HG02678 (cell line): ENCODE data around the gene KCNQ1.

Source experiments
- ATAC-seq: cut with Tn5 transposase; IDR thresholded peaks from one replicate; pipeline ENCODE4 v1.9.1; 2021; ENCODE audit warnings: mild to moderate bottlenecking, moderate library complexity; ENCODE audit not compliant: unreplicated experiment

KCNQ1 gene

DNA sequence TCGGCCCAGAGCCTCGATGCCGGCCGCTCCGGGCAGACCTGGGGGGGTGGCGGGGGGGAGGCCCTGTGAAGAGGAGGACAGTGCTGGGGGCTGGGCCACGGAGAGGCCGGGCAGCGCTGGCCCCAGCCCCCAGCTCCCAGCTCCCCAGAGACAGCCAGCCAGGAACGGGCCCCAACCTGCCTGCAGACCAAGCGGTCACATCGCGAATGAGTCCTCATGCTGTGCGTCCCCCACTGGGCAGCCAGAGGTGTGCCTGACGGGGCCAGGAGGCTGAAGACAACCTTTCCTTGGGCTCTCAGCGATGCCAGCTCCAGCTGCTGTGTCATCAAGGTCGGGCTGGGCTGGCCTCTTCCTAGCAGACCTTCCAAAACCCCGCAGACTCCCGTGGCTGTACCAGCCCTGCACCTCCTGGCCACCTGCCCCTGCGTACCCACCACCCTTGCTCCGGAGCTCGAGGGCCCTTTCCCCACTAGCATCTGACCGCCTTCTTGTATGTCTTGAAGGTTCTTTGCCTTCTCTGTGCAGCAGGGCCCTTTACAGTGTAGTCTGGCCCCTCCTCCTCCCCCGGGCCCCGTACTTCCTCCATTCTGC, 352.4 kb downstream of the KCNQ1 start:
- no peak for ATAC-seq

DNA sequence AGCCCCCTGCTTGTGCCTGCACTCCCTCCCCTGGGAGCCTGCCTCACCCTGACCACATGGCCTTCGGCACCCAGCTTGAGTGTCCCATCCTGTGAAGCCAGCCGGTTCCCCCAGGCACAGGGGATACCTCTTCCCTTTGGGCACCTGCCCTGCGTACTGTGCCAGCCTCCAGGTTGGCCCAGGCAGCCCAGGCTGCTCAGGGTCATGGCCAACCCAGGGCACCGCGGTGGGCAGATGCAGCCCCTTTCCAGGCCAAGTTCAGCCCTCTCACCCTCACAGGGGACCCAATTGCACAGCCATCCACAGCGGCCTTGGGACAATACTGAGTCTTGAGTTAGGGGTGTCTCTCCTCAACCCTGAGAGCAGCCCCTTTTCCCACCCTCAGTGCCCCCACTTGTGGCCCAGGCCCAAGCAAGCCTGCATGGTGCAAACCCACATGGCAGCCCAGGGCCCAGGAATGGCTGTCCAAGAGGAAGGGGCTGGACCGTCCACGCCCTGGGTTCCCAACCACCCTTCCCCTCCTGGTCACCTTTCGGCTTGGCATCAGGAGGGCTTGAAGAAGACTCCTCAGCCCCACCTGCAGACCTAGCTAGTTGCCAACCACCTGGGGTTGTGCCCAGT, 353.0 kb downstream of the KCNQ1 start:
- no peak for ATAC-seq

GRCh38 chr11:2798951-2799761, 354.3 kb downstream of the KCNQ1 start:
- ATAC-seq, result no peak

- no peak for ATAC-seq
Measured at GRCh38 chr11:2799881-2800654, 355.3 kb downstream of the KCNQ1 start.

GRCh38 chr11:2800655-2801531, 356.1 kb downstream of the KCNQ1 start:
- no peak for ATAC-seq

DNA sequence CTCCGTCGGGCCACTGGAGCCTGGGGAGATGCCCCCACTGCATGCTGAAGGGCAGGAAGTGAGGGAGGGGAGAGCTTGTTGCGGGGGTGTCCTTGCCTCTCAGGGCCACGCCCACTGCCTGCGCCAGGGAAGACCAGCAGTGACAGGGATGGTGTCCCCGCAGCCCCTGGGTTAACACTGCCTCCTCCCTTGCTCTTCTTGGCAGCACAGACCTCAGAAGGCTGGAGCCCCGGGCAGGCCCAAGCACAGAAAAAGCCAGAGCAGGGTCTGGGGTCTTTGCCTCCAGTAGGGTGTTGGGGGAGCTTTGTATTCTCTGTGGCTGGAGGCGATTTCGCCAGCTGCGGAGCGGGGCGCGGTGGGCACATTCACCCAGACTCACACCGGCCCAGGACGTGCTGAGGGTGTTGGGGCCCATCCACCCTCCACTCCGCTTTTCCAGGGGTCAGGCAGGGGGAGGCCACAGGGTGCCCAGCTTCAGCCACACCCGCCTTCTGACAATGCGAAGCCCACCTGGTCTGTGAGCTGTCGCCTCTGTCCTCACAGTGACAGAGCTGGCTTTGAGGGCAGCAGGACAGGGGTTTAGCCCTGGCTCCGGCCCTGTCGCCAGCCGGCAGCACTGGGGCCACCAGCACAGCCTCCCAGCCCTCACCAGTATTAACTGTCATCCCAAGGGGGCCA, 357.0 kb downstream of the KCNQ1 start:
- ATAC-seq, result no peak

- no peak for ATAC-seq
Measured at GRCh38 chr11:2802389-2803185, 357.8 kb downstream of the KCNQ1 start.

DNA sequence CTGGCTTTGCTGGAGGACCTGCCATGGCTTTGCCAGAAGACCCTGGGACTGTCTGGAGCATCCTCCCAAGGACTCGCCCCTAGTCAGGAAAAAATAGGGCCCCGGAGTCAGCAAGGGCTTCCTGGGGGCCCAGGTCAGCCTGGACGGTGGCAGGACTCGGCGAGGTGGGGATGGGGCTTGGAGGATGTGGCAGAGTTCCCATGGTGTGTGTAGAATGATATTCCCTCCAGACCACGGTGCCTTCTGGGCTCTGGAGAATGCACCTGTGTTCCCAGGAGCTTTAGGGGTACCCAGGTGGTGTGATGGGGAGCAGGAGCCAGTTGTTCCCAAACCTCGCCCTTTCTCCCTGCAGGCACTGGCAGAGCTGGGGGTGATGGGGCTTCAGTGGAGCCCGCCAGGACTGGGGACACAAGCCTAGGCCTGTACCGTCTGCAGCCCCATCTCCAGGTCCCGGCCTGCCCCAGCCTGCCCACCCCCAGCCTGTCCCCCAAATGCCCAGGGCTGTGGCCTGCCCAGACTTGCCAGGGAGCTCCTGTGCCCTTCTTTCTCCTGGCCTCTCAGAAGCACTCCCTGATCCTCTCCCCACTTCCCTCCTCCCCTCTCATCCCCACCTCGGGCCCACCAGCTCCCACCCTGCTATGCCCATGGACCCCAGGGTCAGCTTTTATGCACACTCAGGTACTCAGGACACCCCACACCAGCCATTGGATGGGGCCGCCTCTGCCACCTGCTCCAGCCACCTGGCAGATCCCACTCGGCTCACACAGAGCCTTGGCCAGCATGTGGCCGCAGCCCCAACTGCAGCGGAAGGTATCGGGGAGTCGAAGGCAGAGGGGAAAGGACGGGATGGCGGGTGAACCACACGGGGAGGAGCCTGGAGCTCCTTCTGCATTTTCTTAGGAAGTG, 358.6 kb downstream of the KCNQ1 start:
- no peak for ATAC-seq

DNA sequence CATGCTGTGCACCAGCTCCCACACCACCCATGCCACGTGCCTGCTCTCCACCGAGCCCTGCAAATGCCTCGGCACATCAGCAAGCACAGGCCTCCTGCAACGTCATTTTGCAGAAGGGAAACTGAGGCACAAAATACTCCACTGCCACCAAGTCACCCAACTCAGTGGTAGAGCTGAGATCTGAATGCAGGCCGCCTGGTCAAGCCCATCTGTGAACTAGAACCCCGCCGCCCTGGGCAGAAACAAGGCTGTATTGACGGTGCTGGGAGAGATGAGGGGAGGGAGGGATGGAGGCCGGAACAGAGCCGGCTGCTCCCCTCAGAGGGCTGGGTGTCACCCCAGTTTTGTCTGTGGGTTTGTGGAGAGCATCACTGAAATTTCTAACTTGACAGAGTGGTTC, 359.4 kb downstream of the KCNQ1 start:
- ATAC-seq, result no peak

- ATAC-seq, result no peak
Measured at GRCh38 chr11:2804701-2805387, 360.0 kb downstream of the KCNQ1 start.

DNA sequence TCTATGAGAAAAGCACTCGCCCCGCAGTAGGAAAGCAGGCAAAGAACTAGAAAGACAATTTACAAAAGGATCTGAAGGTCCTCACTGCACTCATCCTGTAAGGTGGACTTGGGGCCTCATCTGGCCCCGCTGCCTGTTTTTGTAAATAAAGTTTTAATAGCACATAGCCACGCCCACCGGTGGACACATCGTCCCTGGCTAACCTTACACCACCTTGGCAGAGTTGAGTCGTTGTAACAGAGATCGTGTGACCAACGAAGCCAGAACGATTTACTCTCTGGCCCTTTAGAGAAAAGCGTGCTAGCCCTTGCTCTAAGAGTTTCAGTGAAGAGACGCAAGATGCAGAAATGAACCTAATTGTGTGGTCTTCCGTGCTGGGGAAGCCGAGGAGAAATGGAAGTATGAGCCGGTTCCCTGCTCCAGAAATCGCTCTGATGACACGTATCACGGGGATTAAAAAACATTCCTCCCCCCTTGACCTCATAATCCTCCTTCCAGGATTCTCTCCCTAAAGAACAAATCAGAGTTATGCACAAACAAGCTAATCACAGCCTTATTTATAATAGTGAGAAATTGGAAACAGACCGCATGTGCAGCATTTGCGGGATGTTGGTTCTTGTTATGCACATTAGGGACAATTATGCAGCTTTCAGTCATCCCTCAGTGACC, 360.7 kb downstream of the KCNQ1 start:
- no peak for ATAC-seq

- ATAC-seq, result no peak
Measured at GRCh38 chr11:2806351-2807024, 361.7 kb downstream of the KCNQ1 start.

GRCh38 chr11:2807025-2807681, 362.3 kb downstream of the KCNQ1 start:
- ATAC-seq, result no peak

DNA sequence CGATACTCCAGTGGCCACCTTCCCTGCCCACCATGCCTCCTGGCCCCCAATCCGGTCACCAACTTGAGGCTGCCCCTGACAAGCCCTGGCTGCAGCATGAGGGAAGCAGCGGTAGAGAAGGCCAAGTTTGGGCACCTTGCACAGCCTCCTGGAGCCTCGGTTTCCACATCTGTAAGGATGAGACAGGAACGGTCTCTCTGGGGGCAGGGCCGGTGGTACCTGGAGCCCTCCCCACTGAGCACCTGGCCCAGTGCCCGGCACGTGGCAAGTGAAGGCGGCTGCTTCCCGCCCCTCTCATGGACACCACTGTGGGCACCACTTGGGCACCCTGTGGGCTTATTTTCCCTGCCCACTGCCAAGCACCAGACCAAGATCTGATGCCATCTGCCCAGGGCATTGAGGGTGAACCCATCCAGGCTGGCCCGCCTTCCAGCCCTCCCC, 363.0 kb downstream of the KCNQ1 start:
- ATAC-seq, result no peak
